ENCODE measurements around the gene SPATA24.

Gene SPATA24

DNA sequence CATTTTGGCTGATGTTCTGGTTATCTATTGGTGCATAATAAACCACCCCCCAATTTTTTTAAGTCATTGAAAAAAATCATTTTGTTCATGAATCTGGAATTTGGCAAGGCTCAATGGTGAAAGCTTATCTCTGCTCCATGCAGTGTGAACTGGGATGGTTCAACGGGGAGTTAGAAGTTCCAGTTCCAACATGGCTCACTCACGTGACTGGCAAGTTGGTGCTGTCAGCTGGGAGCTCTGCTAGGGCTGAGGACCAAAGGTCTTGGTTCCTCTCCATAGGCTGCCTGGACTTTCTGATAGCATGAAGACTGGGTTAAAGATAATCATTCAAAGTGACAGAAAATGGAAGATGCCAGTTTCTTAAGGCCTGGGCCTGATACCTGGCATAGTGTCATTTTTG, 3.1 kb upstream of the SPATA24 start:
- no peaks in the 10 kb centered on the region for H3K36me3 ChIP-seq (ENCODE audit: control insufficient read depth in 4 of 4, insufficient read depth in 4 of 4, low read length in 3 of 4)
- no peaks in the 10 kb centered on the region for H3K9me3 ChIP-seq (ENCODE audit: control extremely low read depth in 1 of 5, control insufficient read depth in 4 of 5, insufficient read depth in 2 of 5, low read depth in 1 of 5, low read length in 4 of 5)
- H3K27me3 ChIP-seq (replicated peaks in 2 of 5; ENCODE audit: control insufficient read depth in 4 of 5, insufficient read depth in 5 of 5, low read length in 4 of 5): no peaks in the 10 kb centered on the region
- peaks cover 15 to 27% (median 21%) of the 10 kb centered on the region in 4 experiments for H3K4me1 ChIP-seq (ENCODE audit: control extremely low read depth in 1 of 4, control insufficient read depth in 4 of 4, insufficient read depth in 4 of 4, low read length in 3 of 4)
- POLR2A ChIA-PET: no interaction called here
- H3K27ac ChIP-seq (ENCODE audit: insufficient read depth in 1 of 2, low read depth in 1 of 2, low read length in 2 of 2, poor library complexity in 1 of 2, severe bottlenecking in 2 of 2): no peak overlapping the region
- DNase-seq: no peak
- no peak overlapping the region for H3K4me3 ChIP-seq (ENCODE audit: control insufficient read depth in 1 of 7, extremely low read depth in 1 of 7, insufficient read depth in 4 of 7, low read depth in 2 of 7, low read length in 6 of 7)
- CTCF ChIA-PET: interaction anchor here (0.6 to 6.8 kb wide), 8 partner anchors 9 to 420 kb away, joined by 3 to 53 read pairs (median 3); no protein-coding TSS in a partner anchor
- 94% methylated on average over 2 of the region's 2 CpGs for WGBS (ENCODE audit: insufficient coverage)

DNA sequence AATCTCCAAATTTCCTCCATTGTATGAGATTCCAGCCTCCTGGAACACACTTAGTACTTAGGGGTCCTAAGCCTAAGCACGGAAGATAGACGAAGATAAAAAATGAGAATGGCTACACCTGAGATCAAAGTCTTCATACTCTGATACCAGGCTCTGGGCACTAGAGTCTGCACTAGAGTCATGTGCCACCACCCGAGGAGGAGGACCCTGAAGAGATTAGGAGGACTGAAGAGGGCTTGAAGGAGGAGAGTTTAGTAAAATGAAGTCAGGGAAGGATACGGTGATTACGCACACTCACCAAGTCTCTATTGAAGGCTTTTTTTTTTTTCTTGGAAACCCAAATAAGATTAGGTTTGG, 573 bp upstream of the SPATA24 start:
- 87% methylated on average over 3 of the region's 5 CpGs for WGBS (ENCODE audit: insufficient coverage)
- Histone ChIP-seq H3K27ac (ENCODE audit: insufficient read depth in 1 of 2, low read depth in 1 of 2, low read length in 2 of 2, poor library complexity in 1 of 2, severe bottlenecking in 2 of 2) (peak overlapping the region; percentile 56 to 84), H3K9me3 (ENCODE audit: control extremely low read depth in 1 of 5, control insufficient read depth in 4 of 5, insufficient read depth in 2 of 5, low read depth in 1 of 5, low read length in 4 of 5) (no peaks in the 10 kb centered on the region), H3K4me1 (ENCODE audit: control extremely low read depth in 1 of 4, control insufficient read depth in 4 of 4, insufficient read depth in 4 of 4, low read length in 3 of 4) (peaks cover 15 to 27% (median 21%) of the 10 kb centered on the region in 4 experiments), H3K4me3 (ENCODE audit: control insufficient read depth in 1 of 7, extremely low read depth in 1 of 7, insufficient read depth in 4 of 7, low read depth in 2 of 7, low read length in 6 of 7) (peak overlapping the region in 6 of 7 experiments; percentile 69 to 82 (median 73)), H3K27me3 (replicated peaks in 2 of 5; ENCODE audit: control insufficient read depth in 4 of 5, insufficient read depth in 5 of 5, low read length in 4 of 5) (no peaks in the 10 kb centered on the region), H3K36me3 (ENCODE audit: control insufficient read depth in 4 of 4, insufficient read depth in 4 of 4, low read length in 3 of 4) (peaks cover 0 to 3% (median under 1%) of the 10 kb centered on the region in 4 experiments)
- no peak for DNase-seq
- CTCF ChIA-PET: interaction anchor here (0.9 to 4.4 kb wide), 8 partner anchors 10 to 109 kb away, joined by 3 to 60 read pairs (median 4); partner anchors contain the start of genes MZB1 and PROB1
- POLR2A ChIA-PET: no interaction called here

DNA sequence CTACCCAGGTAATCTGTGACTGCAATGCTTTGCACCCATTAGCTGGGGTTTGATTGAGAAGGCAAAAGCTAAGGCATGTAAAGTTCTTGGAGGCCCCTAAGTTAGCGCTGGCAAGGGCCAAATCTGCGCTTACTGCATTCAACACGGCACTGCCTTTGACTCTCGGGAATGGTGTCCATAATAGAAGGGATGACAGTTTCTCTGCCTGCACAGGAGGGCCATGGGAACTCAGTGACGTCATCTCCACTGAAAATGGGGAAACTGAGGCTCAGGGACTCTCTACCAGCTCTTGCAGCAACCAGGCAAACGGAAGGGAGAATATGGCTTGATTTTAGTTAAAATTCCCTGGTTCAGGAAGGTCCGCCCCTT, 487 bp downstream of the SPATA24 start:
- DNase-seq: peak in 2 of 3 donors; percentile 35 to 37
- H3K4me3 ChIP-seq (ENCODE audit: control insufficient read depth in 1 of 7, extremely low read depth in 1 of 7, insufficient read depth in 4 of 7, low read depth in 2 of 7, low read length in 6 of 7): peak overlapping the region; percentile 39 to 82 (median 71)
- ChIA-PET CTCF (interaction anchor here (0.7 to 4.4 kb wide), 14 partner anchors 11 to 160 kb away, joined by 3 to 60 read pairs (median 4); partner anchors contain the start of genes MZB1 and PROB1), POLR2A (interaction anchor here (0.7 kb wide), 1 partner anchor 132 kb away, joined by 3 read pairs; no protein-coding TSS in a partner anchor)
- peaks cover 0 to 3% (median 1%) of the 10 kb centered on the region in 4 experiments for H3K36me3 ChIP-seq (ENCODE audit: control insufficient read depth in 4 of 4, insufficient read depth in 4 of 4, low read length in 3 of 4)
- H3K4me1 ChIP-seq (ENCODE audit: control extremely low read depth in 1 of 4, control insufficient read depth in 4 of 4, insufficient read depth in 4 of 4, low read length in 3 of 4): peaks cover 15 to 27% (median 21%) of the 10 kb centered on the region in 4 experiments
- no peaks in the 10 kb centered on the region for H3K27me3 ChIP-seq (replicated peaks in 2 of 5; ENCODE audit: control insufficient read depth in 4 of 5, insufficient read depth in 5 of 5, low read length in 4 of 5)
- H3K27ac ChIP-seq (ENCODE audit: insufficient read depth in 1 of 2, low read depth in 1 of 2, low read length in 2 of 2, poor library complexity in 1 of 2, severe bottlenecking in 2 of 2): peak overlapping the region; percentile 56 to 84
- WGBS (ENCODE audit: insufficient coverage): 18% methylated on average over 7 of the region's 7 CpGs
- no peaks in the 10 kb centered on the region for H3K9me3 ChIP-seq (ENCODE audit: control extremely low read depth in 1 of 5, control insufficient read depth in 4 of 5, insufficient read depth in 2 of 5, low read depth in 1 of 5, low read length in 4 of 5)

DNA sequence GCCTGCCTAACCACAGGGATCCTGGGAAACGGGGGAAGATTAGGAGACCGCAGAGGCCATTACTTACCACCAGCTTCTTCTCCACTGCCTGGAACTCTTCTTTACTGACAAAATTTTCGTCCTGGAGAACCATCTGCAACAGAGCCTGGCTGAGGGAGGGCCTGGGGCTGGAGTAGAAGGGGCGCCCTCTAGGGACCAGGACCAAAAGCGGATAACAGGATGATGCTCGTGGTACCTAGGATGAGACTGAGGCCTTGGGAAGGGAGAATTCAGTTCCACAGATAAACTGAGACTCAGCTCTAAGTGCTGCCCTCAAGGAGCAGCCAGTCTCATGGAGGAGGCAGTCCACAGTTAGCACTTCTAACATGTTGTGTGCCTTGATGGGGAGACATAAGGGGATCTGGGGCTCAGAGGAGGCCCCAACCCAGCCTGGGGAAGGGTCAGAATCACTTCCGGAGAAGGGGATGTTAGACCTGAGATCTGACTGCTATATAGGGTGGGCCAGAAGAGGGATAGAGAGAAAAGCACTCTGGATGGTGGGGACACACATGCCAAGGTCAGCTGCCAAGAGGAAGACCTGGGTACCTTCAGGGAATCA, 1.2 kb downstream of the SPATA24 start:
- Histone ChIP-seq H3K36me3 (ENCODE audit: control insufficient read depth in 4 of 4, insufficient read depth in 4 of 4, low read length in 3 of 4) (peaks cover 0 to 3% (median 1%) of the 10 kb centered on the region in 4 experiments), H3K9me3 (ENCODE audit: control extremely low read depth in 1 of 5, control insufficient read depth in 4 of 5, insufficient read depth in 2 of 5, low read depth in 1 of 5, low read length in 4 of 5) (no peaks in the 10 kb centered on the region), H3K27ac (ENCODE audit: insufficient read depth in 1 of 2, low read depth in 1 of 2, low read length in 2 of 2, poor library complexity in 1 of 2, severe bottlenecking in 2 of 2) (no peak overlapping the region), H3K27me3 (replicated peaks in 2 of 5; ENCODE audit: control insufficient read depth in 4 of 5, insufficient read depth in 5 of 5, low read length in 4 of 5) (no peaks in the 10 kb centered on the region), H3K4me1 (ENCODE audit: control extremely low read depth in 1 of 4, control insufficient read depth in 4 of 4, insufficient read depth in 4 of 4, low read length in 3 of 4) (peaks cover 11 to 24% (median 19%) of the 10 kb centered on the region in 4 experiments), H3K4me3 (ENCODE audit: control insufficient read depth in 1 of 7, extremely low read depth in 1 of 7, insufficient read depth in 4 of 7, low read depth in 2 of 7, low read length in 6 of 7) (peak overlapping the region in 1 of 7 experiments; percentile 81)
- CTCF ChIA-PET: interaction anchor here (0.7 to 4.4 kb wide), 19 partner anchors 8 to 161 kb away, joined by 3 to 60 read pairs (median 4); partner anchors contain the start of genes MZB1 and PROB1
- WGBS (ENCODE audit: insufficient coverage): 47% methylated on average over 4 of the region's 7 CpGs
- peak in 2 of 3 donors; percentile 50 to 54 for DNase-seq
- POLR2A ChIA-PET: interaction anchor here (0.7 to 1.2 kb wide), 3 partner anchors 10 to 131 kb away, joined by 3 read pairs; partner anchors contain the start of gene PAIP2

DNA sequence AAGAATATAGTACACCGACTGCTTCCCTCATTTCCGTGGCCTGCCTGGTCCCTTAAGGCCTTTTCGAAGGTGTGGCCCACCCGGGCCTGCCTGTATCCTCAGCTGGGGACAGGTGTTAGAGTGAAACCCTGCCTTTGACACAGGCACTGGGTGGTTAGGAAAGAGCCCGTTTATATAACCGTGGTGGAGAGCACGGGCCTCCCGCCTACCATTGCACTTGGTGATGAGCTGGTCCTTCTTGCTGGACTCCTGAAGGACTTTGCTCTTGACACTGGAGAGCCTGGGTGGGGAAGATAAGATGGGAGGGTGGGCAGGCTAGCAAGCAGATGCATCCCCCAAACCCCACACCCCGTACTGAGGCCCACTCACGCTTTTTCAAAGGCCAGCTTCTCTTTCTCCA, 2.3 kb downstream of the SPATA24 start:
- DNase-seq: no peak
- 89% methylated on average over 8 of the region's 10 CpGs for WGBS (ENCODE audit: insufficient coverage)
- CTCF ChIA-PET: interaction anchor here (1.0 to 4.4 kb wide), 11 partner anchors 9 to 113 kb away, joined by 3 to 60 read pairs (median 5); partner anchors contain the start of genes MZB1 and PROB1
- Histone ChIP-seq H3K4me3 (ENCODE audit: control insufficient read depth in 1 of 7, extremely low read depth in 1 of 7, insufficient read depth in 4 of 7, low read depth in 2 of 7, low read length in 6 of 7) (no peak overlapping the region), H3K27me3 (replicated peaks in 2 of 5; ENCODE audit: control insufficient read depth in 4 of 5, insufficient read depth in 5 of 5, low read length in 4 of 5) (no peaks in the 10 kb centered on the region), H3K4me1 (ENCODE audit: control extremely low read depth in 1 of 4, control insufficient read depth in 4 of 4, insufficient read depth in 4 of 4, low read length in 3 of 4) (peaks cover 10 to 21% (median 17%) of the 10 kb centered on the region in 4 experiments), H3K27ac (ENCODE audit: insufficient read depth in 1 of 2, low read depth in 1 of 2, low read length in 2 of 2, poor library complexity in 1 of 2, severe bottlenecking in 2 of 2) (no peak overlapping the region), H3K9me3 (ENCODE audit: control extremely low read depth in 1 of 5, control insufficient read depth in 4 of 5, insufficient read depth in 2 of 5, low read depth in 1 of 5, low read length in 4 of 5) (no peaks in the 10 kb centered on the region), H3K36me3 (ENCODE audit: control insufficient read depth in 4 of 4, insufficient read depth in 4 of 4, low read length in 3 of 4) (peaks cover 0 to 7% (median 4%) of the 10 kb centered on the region in 4 experiments)
- POLR2A ChIA-PET: no interaction called here

DNA sequence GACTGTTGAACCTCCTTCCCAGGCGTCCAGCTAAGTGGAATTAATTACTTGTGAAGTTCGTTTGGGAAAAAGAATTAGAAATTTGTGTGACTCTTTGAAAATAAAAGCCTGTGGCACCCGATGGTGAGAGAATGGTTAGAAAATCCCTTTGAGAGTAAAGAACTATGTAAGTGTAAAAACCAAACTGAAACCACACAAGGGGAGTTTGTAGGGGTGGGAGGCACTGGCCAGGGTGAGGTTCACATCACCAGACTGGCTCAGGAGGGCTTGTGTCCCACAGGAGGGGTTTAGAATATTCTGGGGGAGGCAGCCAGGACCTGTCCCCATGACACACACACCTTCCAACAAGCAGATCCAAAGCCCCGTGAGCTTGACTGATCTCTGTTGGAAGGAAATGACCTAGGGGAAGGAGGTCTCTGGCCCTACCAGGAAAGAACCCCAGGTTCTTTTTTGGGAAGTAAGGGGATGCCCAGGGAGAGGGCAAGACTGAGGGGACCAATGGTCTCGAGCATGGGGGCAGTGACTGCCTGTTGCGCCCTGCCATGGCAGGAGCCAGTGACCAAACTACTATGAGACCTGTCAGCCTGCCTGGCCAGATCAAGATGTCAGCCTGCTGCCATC, 4.3 kb downstream of the SPATA24 start:
- H3K27ac ChIP-seq (ENCODE audit: insufficient read depth in 1 of 2, low read depth in 1 of 2, low read length in 2 of 2, poor library complexity in 1 of 2, severe bottlenecking in 2 of 2): no peak overlapping the region
- DNase-seq: no peak
- no peaks in the 10 kb centered on the region for H3K27me3 ChIP-seq (replicated peaks in 2 of 5; ENCODE audit: control insufficient read depth in 4 of 5, insufficient read depth in 5 of 5, low read length in 4 of 5)
- CTCF ChIA-PET: interaction anchor here (0.6 to 1.8 kb wide), 3 partner anchors 14 to 114 kb away, joined by 3 to 5 read pairs (median 3); no protein-coding TSS in a partner anchor
- no peaks in the 10 kb centered on the region for H3K9me3 ChIP-seq (ENCODE audit: control extremely low read depth in 1 of 5, control insufficient read depth in 4 of 5, insufficient read depth in 2 of 5, low read depth in 1 of 5, low read length in 4 of 5)
- H3K4me1 ChIP-seq (ENCODE audit: control extremely low read depth in 1 of 4, control insufficient read depth in 4 of 4, insufficient read depth in 4 of 4, low read length in 3 of 4): peaks cover 8 to 26% (median 25%) of the 10 kb centered on the region in 4 experiments
- H3K36me3 ChIP-seq (ENCODE audit: control insufficient read depth in 4 of 4, insufficient read depth in 4 of 4, low read length in 3 of 4): peaks cover 3 to 18% (median 6%) of the 10 kb centered on the region in 4 experiments
- H3K4me3 ChIP-seq (ENCODE audit: control insufficient read depth in 1 of 7, extremely low read depth in 1 of 7, insufficient read depth in 4 of 7, low read depth in 2 of 7, low read length in 6 of 7): no peak overlapping the region
- POLR2A ChIA-PET: no interaction called here
- 93% methylated on average over 3 of the region's 6 CpGs for WGBS (ENCODE audit: insufficient coverage)

DNA sequence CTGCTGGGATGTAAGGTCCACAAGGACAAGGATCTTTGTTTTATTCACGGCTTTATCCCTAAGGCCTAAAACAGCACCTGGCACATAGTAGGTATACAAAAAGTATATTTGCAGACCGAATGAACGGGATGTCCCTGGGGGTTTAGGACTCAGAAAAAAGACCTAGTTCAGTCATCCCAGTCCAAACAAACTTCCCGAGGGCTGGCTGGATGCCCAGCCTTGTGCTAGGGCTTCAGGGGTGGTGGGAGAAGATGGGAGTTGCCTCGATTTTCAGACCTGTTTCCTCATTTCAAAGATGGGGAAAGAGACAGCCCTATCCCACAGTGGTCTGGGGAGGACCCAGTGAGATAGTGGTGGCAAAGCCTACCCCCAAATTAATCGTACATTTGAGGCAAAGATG, 6.0 kb downstream of the SPATA24 start:
- DNase-seq: no peak
- peaks cover 3 to 18% (median 6%) of the 10 kb centered on the region in 4 experiments for H3K36me3 ChIP-seq (ENCODE audit: control insufficient read depth in 4 of 4, insufficient read depth in 4 of 4, low read length in 3 of 4)
- H3K9me3 ChIP-seq (ENCODE audit: control extremely low read depth in 1 of 5, control insufficient read depth in 4 of 5, insufficient read depth in 2 of 5, low read depth in 1 of 5, low read length in 4 of 5): no peaks in the 10 kb centered on the region
- CTCF ChIA-PET: no interaction called here
- POLR2A ChIA-PET: no interaction called here
- H3K27ac ChIP-seq (ENCODE audit: insufficient read depth in 1 of 2, low read depth in 1 of 2, low read length in 2 of 2, poor library complexity in 1 of 2, severe bottlenecking in 2 of 2): no peak overlapping the region
- no peaks in the 10 kb centered on the region for H3K27me3 ChIP-seq (replicated peaks in 2 of 5; ENCODE audit: control insufficient read depth in 4 of 5, insufficient read depth in 5 of 5, low read length in 4 of 5)
- WGBS (ENCODE audit: insufficient coverage): 79% methylated on average over 2 of the region's 6 CpGs
- peaks cover 0 to 29% (median 27%) of the 10 kb centered on the region in 4 experiments for H3K4me1 ChIP-seq (ENCODE audit: control extremely low read depth in 1 of 4, control insufficient read depth in 4 of 4, insufficient read depth in 4 of 4, low read length in 3 of 4)
- no peak overlapping the region for H3K4me3 ChIP-seq (ENCODE audit: control insufficient read depth in 1 of 7, extremely low read depth in 1 of 7, insufficient read depth in 4 of 7, low read depth in 2 of 7, low read length in 6 of 7)

Data from common myeloid progenitor, CD34-positive (primary cell).